H1 (cell line): ENCODE results near the gene PPM1M. TPM values are rescaled to one million over a fixed set of nuclear protein-coding genes. Genes with fewer than 3 reads are reported as not detected.

ENCODE experiments used
- CTCF ChIA-PET: fragments of 300-600 bp; sonication (Branson Sonifier 250); formaldehyde crosslinking; loops from one replicate; lab custom pipeline; 2021; ENCODE audit not compliant: partially characterized antibody; lab: Charles Lee
- POLR2A ChIA-PET: fragments of 300-600 bp; sonication (Branson Sonifier 250); formaldehyde crosslinking; loops from one replicate; lab custom pipeline; 2021; ENCODE audit warnings: inconsistent platforms; ENCODE audit not compliant: partially characterized antibody; lab: Charles Lee
- DNase-seq, 2 experiments: peaks; one replicate each; pipeline versions ENCODE4 v3.0.0 to v3.0.0-alpha.2; 2010 to 2022; ENCODE audit warnings: low spot score in 2 of 2, low read depth in 1 of 2, mixed read lengths in 1 of 2
- FAIRE-seq: peaks from 2 replicates; lab custom pipeline; 2011; peaks lifted over from hg19 to GRCh38; lab: Jason Lieb, UNC
- H2AFZ ChIP-seq: 2 replicates; pipeline ENCODE4 v1.8.1; 2012; ENCODE audit warnings: low read length, inconsistent platforms
- H2AK5ac ChIP-seq: 2 replicates; pipeline ENCODE4 v1.6.1; 2013; ENCODE audit warnings: low read depth, low read length
- H2BK120ac ChIP-seq: replicated peaks from 2 replicates; pipeline ENCODE3; 2013; ENCODE audit warnings: low read depth, low read length, inconsistent platforms
- H2BK12ac ChIP-seq: 2 replicates; pipeline ENCODE4 v1.6.1; 2013; ENCODE audit warnings: low read depth, low read length
- H2BK15ac ChIP-seq: 2 replicates; pipeline ENCODE4 v1.6.1; 2013; ENCODE audit warnings: low read length
- H2BK20ac ChIP-seq: 2 replicates; pipeline ENCODE4 v1.6.1; 2013; ENCODE audit warnings: low read length
- H2BK5ac ChIP-seq: 2 replicates; pipeline ENCODE4 v1.6.1; 2013; ENCODE audit warnings: low read depth, low read length
- H3K14ac ChIP-seq: 2 replicates; pipeline ENCODE4 v1.6.1; 2013; ENCODE audit warnings: inconsistent platforms; ENCODE audit not compliant: insufficient read length
- H3K18ac ChIP-seq: 2 replicates; pipeline ENCODE4 v1.6.1; 2013; ENCODE audit warnings: low read length; ENCODE audit errors: extremely low read depth
- H3K23ac ChIP-seq: 2 replicates; pipeline ENCODE4 v1.6.1; 2013; ENCODE audit warnings: inconsistent platforms; ENCODE audit not compliant: insufficient read length
- H3K23me2 ChIP-seq: 2 replicates; pipeline ENCODE4 v1.6.1; 2013; ENCODE audit warnings: low read depth, low read length
- H3K27ac ChIP-seq: 2 replicates; pipeline ENCODE4 v1.6.1; 2011; ENCODE audit warnings: low read depth, low read length, inconsistent platforms
- H3K27me3 ChIP-seq, 4 experiments: replicated peaks in 1 of 4; 1 replicate in 1 of 4; 2 replicates in 3 of 4; pipeline versions ENCODE4 v1.6.1 to v1.8.1; 2011 to 2013; ENCODE audit warnings: low read length in 3 of 4, mild to moderate bottlenecking in 3 of 4, inconsistent platforms in 2 of 4, mixed read lengths in 2 of 4, moderate library complexity in 1 of 4; ENCODE audit not compliant: control insufficient read depth in 3 of 4, insufficient read depth in 3 of 4; ENCODE audit errors: extremely low read depth in 1 of 4
- H3K36me3 ChIP-seq, 4 experiments: 2 replicates each; pipeline versions ENCODE4 v1.6.1 to v1.8.1; 2011 to 2013; ENCODE audit warnings: mild to moderate bottlenecking in 4 of 4, low read length in 3 of 4, moderate library complexity in 2 of 4, control low read depth in 1 of 4, inconsistent platforms in 1 of 4; ENCODE audit not compliant: insufficient read depth in 4 of 4, control insufficient read depth in 2 of 4
- H3K4ac ChIP-seq: replicated peaks from 2 replicates; pipeline ENCODE3; 2013; ENCODE audit warnings: low read length, low read depth, mixed read lengths, inconsistent platforms; ENCODE audit not compliant: insufficient read length
- H3K4me1 ChIP-seq, 4 experiments: replicated peaks in 1 of 4; 1 replicate in 1 of 4; 2 replicates in 3 of 4; pipeline versions ENCODE4 v1.6.1 to v1.8.1; 2011 to 2013; ENCODE audit warnings: low read length in 3 of 4, inconsistent platforms in 2 of 4, mixed read lengths in 1 of 4; ENCODE audit not compliant: insufficient read depth in 4 of 4, control insufficient read depth in 3 of 4
- H3K4me2 ChIP-seq, 2 experiments: 2 replicates each; pipeline versions ENCODE4 v1.6.1 to v1.8.1; 2011 to 2013; ENCODE audit warnings: low read depth in 2 of 2, low read length in 2 of 2, control low read depth in 1 of 2, inconsistent platforms in 1 of 2, mild to moderate bottlenecking in 1 of 2; ENCODE audit not compliant: insufficient read depth in 1 of 2
- H3K4me3 ChIP-seq, 4 experiments: fragments of 200-600, 300-600 bp in 1 of 4; sonication (generic), shearing (Covaris generic), sonication (Bioruptor Twin) in 1 of 4; 2 replicates each; pipeline versions ENCODE4 v1.5.1 to v1.8.1; 2011 to 2016; ENCODE audit warnings: low read length in 4 of 4, low read depth in 3 of 4, control low read depth in 2 of 4, inconsistent platforms in 2 of 4, mild to moderate bottlenecking in 2 of 4, mixed read lengths in 1 of 4, moderate library complexity in 1 of 4; ENCODE audit not compliant: insufficient read depth in 2 of 4; ENCODE audit errors: extremely low read depth in 1 of 4
- H3K56ac ChIP-seq: replicated peaks from 2 replicates; pipeline ENCODE3; 2013; ENCODE audit warnings: low read depth, mild to moderate bottlenecking, mixed read lengths, low read length, inconsistent platforms; ENCODE audit not compliant: insufficient read length
- H3K79me1 ChIP-seq: 2 replicates; pipeline ENCODE4 v1.6.1; 2013; ENCODE audit warnings: low read depth, low read length, control low read depth
- H3K79me2 ChIP-seq, 2 experiments: 2 replicates each; pipeline versions ENCODE4 v1.6.1 to v1.8.1; 2012 to 2013; ENCODE audit warnings: low read length in 2 of 2, mild to moderate bottlenecking in 2 of 2, inconsistent platforms in 1 of 2; ENCODE audit not compliant: insufficient read depth in 2 of 2, control insufficient read depth in 1 of 2
- H3K9ac ChIP-seq, 4 experiments: replicated peaks in 1 of 4; 1 replicate in 1 of 4; 2 replicates in 3 of 4; pipeline versions ENCODE4 v1.6.1 to v1.8.1; 2011 to 2013; ENCODE audit warnings: low read depth in 3 of 4, low read length in 3 of 4, control low read depth in 2 of 4, mild to moderate bottlenecking in 2 of 4, moderate library complexity in 2 of 4, inconsistent platforms in 1 of 4; ENCODE audit errors: extremely low read depth in 1 of 4
- H3K9me3 ChIP-seq, 2 experiments: 2 replicates each; pipeline versions ENCODE4 v1.6.1 to v1.8.1; 2012 to 2013; ENCODE audit warnings: mild to moderate bottlenecking in 2 of 2, moderate library complexity in 2 of 2, control low read depth in 1 of 2, inconsistent platforms in 1 of 2, low read depth in 1 of 2, low read length in 1 of 2, mixed read lengths in 1 of 2; ENCODE audit not compliant: insufficient read depth in 2 of 2
- H4K20me1 ChIP-seq, 2 experiments: replicated peaks in 1 of 2; 2 replicates each; pipeline versions ENCODE3 to v1.8.1; 2011 to 2013; ENCODE audit warnings: inconsistent platforms in 2 of 2, low read length in 2 of 2, mild to moderate bottlenecking in 1 of 2; ENCODE audit not compliant: insufficient read depth in 2 of 2, control insufficient read depth in 1 of 2
- H4K5ac ChIP-seq: 2 replicates; pipeline ENCODE4 v1.6.1; 2013; ENCODE audit warnings: low read length, low read depth, mixed read lengths, inconsistent platforms; ENCODE audit not compliant: insufficient read length
- H4K8ac ChIP-seq: 2 replicates; pipeline ENCODE4 v1.8.0; 2013; ENCODE audit warnings: mild to moderate bottlenecking, moderate library complexity, low read length, inconsistent platforms; ENCODE audit not compliant: insufficient read depth; ENCODE audit errors: extremely low read depth
- H4K91ac ChIP-seq: replicated peaks from 2 replicates; pipeline ENCODE3; 2013; ENCODE audit warnings: low read length, mixed read lengths, inconsistent platforms; ENCODE audit not compliant: insufficient read length
- CEBPB ChIP-seq: IDR thresholded peaks from 2 replicates; pipeline ENCODE4 v1.6.1; 2012; ENCODE audit warnings: low read depth, low read length
- CHD1 ChIP-seq: IDR thresholded peaks from 2 replicates; pipeline ENCODE4 v1.6.1; 2012; ENCODE audit warnings: low read depth, low read length, improper control_type of control experiment
- CREB1 ChIP-seq: IDR thresholded peaks from 2 replicates; pipeline ENCODE4 v1.6.1; 2012; ENCODE audit warnings: inconsistent platforms
- MAFK ChIP-seq: IDR thresholded peaks from 2 replicates; pipeline ENCODE4 v1.6.1; 2012; ENCODE audit warnings: low read depth, mild to moderate bottlenecking, improper control_type of control experiment, low read length
- SIN3A ChIP-seq, 2 experiments: IDR thresholded peaks in 1 of 2; conservative IDR thresholded peaks in 1 of 2; 2 replicates each; pipeline ENCODE4 v1.6.1; 2011 to 2012; ENCODE audit warnings: low read length in 2 of 2, improper control_type of control experiment in 1 of 2, low read depth in 1 of 2, mild to moderate bottlenecking in 1 of 2
- SRF ChIP-seq: IDR thresholded peaks from 2 replicates; pipeline ENCODE4 v1.6.1; 2011; ENCODE audit warnings: mild to moderate bottlenecking, low read depth, low read length, moderate library complexity
- TAF1 ChIP-seq: IDR thresholded peaks from 2 replicates; pipeline ENCODE4 v1.6.1; 2011; ENCODE audit warnings: mild to moderate bottlenecking, low read depth, low read length
- ZNF274 ChIP-seq: IDR thresholded peaks from 2 replicates; pipeline ENCODE4 v1.7.0; 2012; ENCODE audit warnings: low read length, borderline replicate concordance; ENCODE audit errors: extremely low read depth
- WGBS, 2 experiments: shearing (Covaris generic) in 1 of 2; methylation state at CpG; one replicate each; pipeline versions ENCODE4 v1.1.6 to v1.1.7; 2013 to 2015; ENCODE audit warnings: low lambda C conversion rate in 2 of 2, mixed read lengths in 2 of 2, inconsistent platforms in 1 of 2, low coverage in 1 of 2, missing lambda C conversion rate in 1 of 2; ENCODE audit not compliant: insufficient replicate concordance in 2 of 2, insufficient coverage in 1 of 2, insufficient read length in 1 of 2; ENCODE audit errors: extremely low coverage in 1 of 2, missing lambda C conversion rate in 1 of 2; 5-methylcytosine and 5-hydroxymethylcytosine counted together
- polyA plus RNA-seq, 7 experiments: library from polyadenylated mRNA; depleted of rRNA in 3 of 7; stranded (reverse) in 5 of 7; unstranded in 2 of 7; fragments of >200 nt in 5 of 7; fragments of 200-250 nt in 2 of 7; gene quantifications; 1 replicate in 5 of 7; 2 replicates in 1 of 7; 4 replicates in 1 of 7; pipeline versions ENCODE4 v1.2.1 to v1.2.3, GENCODE V29; 2011 to 2013; ENCODE audit warnings: missing spikeins in 2 of 7, mixed read lengths in 2 of 7
- total RNA-seq: library from RNA; stranded (reverse); fragmentation: NEBNext Ultra II Directional; extraction: Animal tissue kit (Norgen Biotek cat#: 25700); gene quantifications from 2 replicates; pipeline ENCODE4 v1.2.1, GENCODE V29; 2021
- TF ChIP-seq, protein P1 (sequence below), 3 experiments: IDR thresholded peaks; 1 replicate in 2 of 3; 2 replicates in 1 of 3; pipeline versions ENCODE4 v1.5.1 to v1.6.1; 2011; ENCODE audit warnings: low read length in 3 of 3, mild to moderate bottlenecking in 3 of 3, inconsistent platforms in 2 of 3, low read depth in 1 of 3, moderate library complexity in 1 of 3; ENCODE audit not compliant: insufficient read depth in 1 of 3; ENCODE audit errors: control extremely low read depth in 1 of 3
- TF ChIP-seq, protein P2 (sequence below): IDR thresholded peaks from 2 replicates; pipeline ENCODE4 v1.6.1; 2011; ENCODE audit warnings: low read depth, mild to moderate bottlenecking, low read length; ENCODE audit not compliant: insufficient read depth

PPM1M gene
- total and polyA plus RNA-seq, 2 of the 8 experiments (the other 6 are each of a cell fraction or from before 2014, with no cell fraction given), result 5.2 to 6.3 TPM

DNA sequence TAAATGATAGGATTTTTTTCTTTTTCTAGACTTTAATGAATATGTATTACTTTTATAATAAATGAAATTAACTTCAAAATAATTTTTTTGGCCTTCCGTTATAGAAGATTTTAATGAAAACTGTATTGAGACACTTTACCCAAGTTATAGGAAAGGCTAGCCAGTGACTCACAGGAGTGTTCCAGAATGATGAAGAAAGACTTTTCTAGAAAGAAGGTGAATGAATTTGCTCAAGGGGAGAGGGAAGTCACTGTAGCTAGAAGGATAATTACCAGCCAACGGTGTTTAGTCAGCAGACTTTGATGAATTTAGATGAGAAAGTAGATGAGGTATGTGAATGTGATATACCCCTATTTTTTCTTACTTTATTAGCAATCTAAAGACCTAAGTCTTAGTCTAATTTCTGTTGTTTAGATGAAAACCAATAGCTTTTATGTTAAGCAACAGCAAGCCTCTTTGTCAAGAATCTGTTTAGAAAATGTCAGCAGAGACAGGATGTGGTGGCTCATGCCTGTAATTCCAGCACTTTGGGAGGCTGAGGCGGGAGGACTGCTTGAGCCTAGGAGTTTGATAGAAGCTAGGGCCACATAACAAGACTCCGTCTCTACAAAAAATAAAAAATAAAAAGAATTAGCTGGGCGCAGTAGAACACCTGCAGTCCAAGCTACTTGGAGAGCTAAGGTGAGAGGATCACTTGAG lies 44.4 kb upstream of the PPM1M start:
- no peak overlapping the region for H3K4me2 ChIP-seq
- peaks cover 32 to 60% (median 41%) of the 10 kb centered on the region in 4 experiments for H3K36me3 ChIP-seq
- no peak overlapping the region for H4K91ac ChIP-seq
- no peak overlapping the region for H2AK5ac ChIP-seq
- no peak overlapping the region for H3K27ac ChIP-seq
- H2BK120ac ChIP-seq, result no peak overlapping the region
- WGBS, 2 experiments, result 91% methylated on average over 5 of the region's 5 CpGs; no CpG with 5 or more reads in 1 of the 2 experiments
- H3K79me1 ChIP-seq, result no peaks in the 10 kb centered on the region; the same call in none of the 2 replicates
- no peaks in the 10 kb centered on the region for H3K9me3 ChIP-seq
- peaks cover 4% of the 10 kb centered on the region; the same call in 1 of the 2 replicates for H3K23me2 ChIP-seq
- no peak overlapping the region for H2BK15ac ChIP-seq
- H2BK20ac ChIP-seq, result no peak overlapping the region
- DNase-seq (no peak), FAIRE-seq (no peak)
- H4K8ac ChIP-seq, result no peak overlapping the region
- no peak overlapping the region for H3K9ac ChIP-seq
- no peak overlapping the region for H3K18ac ChIP-seq
- peaks cover 0 to 8% of the 10 kb centered on the region in 2 experiments; a peak in 2 of 4 replicates for H3K79me2 ChIP-seq
- H2BK5ac ChIP-seq, result no peak overlapping the region
- H2AFZ ChIP-seq, result no peak overlapping the region
- H4K5ac ChIP-seq, result no peak overlapping the region
- H3K4me1 ChIP-seq, result peaks cover 0 to 12% (median 7%) of the 10 kb centered on the region in 4 experiments; a peak in 6 of 7 replicates
- no peak overlapping the region for H3K14ac ChIP-seq
- H3K4ac ChIP-seq, result no peak overlapping the region
- peaks cover 0 to 3% (median 0%) of the 10 kb centered on the region in 4 experiments; a peak in 2 of 7 replicates for H3K27me3 ChIP-seq
- ChIA-PET CTCF (interaction anchor here (0.9 to 1.7 kb wide), 3 partner anchors 19 to 63 kb away, joined by 3 to 6 read pairs (median 5); no protein-coding TSS in a partner anchor), POLR2A (no interaction called here)
- H4K20me1 ChIP-seq, result peaks cover 0 to 3% of the 10 kb centered on the region in 2 experiments
- no peak overlapping the region for H3K23ac ChIP-seq
- H3K4me3 ChIP-seq, result no peak overlapping the region
- H3K56ac ChIP-seq, result no peak overlapping the region
- no peak overlapping the region for H2BK12ac ChIP-seq
- TF ChIP-seq CEBPB, result no peak
- TF ChIP-seq MAFK, result no peak
- no peak for TF ChIP-seq SRF
- TF ChIP-seq, protein P1, sequence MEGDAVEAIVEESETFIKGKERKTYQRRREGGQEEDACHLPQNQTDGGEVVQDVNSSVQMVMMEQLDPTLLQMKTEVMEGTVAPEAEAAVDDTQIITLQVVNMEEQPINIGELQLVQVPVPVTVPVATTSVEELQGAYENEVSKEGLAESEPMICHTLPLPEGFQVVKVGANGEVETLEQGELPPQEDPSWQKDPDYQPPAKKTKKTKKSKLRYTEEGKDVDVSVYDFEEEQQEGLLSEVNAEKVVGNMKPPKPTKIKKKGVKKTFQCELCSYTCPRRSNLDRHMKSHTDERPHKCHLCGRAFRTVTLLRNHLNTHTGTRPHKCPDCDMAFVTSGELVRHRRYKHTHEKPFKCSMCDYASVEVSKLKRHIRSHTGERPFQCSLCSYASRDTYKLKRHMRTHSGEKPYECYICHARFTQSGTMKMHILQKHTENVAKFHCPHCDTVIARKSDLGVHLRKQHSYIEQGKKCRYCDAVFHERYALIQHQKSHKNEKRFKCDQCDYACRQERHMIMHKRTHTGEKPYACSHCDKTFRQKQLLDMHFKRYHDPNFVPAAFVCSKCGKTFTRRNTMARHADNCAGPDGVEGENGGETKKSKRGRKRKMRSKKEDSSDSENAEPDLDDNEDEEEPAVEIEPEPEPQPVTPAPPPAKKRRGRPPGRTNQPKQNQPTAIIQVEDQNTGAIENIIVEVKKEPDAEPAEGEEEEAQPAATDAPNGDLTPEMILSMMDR (IDR thresholded peaks at IDR 0.05; ENCODE audit: control extremely low read depth in 1 of 3, insufficient read depth in 1 of 3, low read depth in 1 of 3, low read length in 3 of 3), result no peak
- TF ChIP-seq CHD1, result no peak
- TF ChIP-seq, protein P2, sequence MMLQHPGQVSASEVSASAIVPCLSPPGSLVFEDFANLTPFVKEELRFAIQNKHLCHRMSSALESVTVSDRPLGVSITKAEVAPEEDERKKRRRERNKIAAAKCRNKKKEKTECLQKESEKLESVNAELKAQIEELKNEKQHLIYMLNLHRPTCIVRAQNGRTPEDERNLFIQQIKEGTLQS, result no peak
- TF ChIP-seq ZNF274, result no peak
- no peak for TF ChIP-seq TAF1
- TF ChIP-seq SIN3A (conservative IDR thresholded peaks at IDR 0.05 in 1 of 2, IDR thresholded peaks at IDR 0.05 in 1 of 2; ENCODE audit: low read depth in 1 of 2, low read length in 2 of 2), result no peak
- TF ChIP-seq CREB1, result no peak
